Measurements from ENCODE around the gene CD44.

DNA sequence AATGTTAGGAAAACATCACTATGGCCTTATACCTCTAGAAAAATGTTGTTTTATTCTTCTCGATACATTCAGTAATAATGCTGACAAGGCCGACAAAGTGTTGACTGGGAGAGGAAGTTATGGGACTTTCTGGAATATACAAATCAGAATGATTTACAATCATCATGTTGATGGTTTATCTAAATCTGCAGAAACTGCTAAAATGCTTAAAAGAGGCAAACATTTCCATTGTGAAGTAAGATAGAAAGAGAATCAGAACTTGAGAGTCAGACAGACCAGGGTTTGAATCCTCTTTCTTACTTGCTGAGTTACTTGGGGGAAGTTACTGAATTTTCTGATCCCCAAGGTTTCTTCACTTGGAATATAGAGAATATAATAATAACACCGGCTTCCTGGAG is 89.4 kb downstream of the CD44 start:
- TF ChIP-seq GABPA (IDR thresholded peaks at IDR 0.05; ENCODE audit: low read depth) (no peak), CBFB (IDR thresholded peaks at IDR 0.05; ENCODE audit: low read depth) (no peak), RFX5 (IDR thresholded peaks at IDR 0.05; ENCODE audit: low read depth, low read length) (no peak), NFXL1 (IDR thresholded peaks at IDR 0.05; ENCODE audit: borderline replicate concordance) (no peak), SIX5 (IDR thresholded peaks at IDR 0.05; ENCODE audit: low read depth, low read length, severe bottlenecking) (no peak), POLR2AphosphoS5 (IDR thresholded peaks at IDR 0.05; ENCODE audit: low read length) (no peak), FOXM1 (IDR thresholded peaks at IDR 0.05; ENCODE audit: low read depth, low read length) (no peak), POLR2A (IDR thresholded peaks at IDR 0.05; ENCODE audit: low read depth, low read length) (no peak), SP1 (IDR thresholded peaks at IDR 0.05; ENCODE audit: low read depth, low read length) (no peak), TCF7 (IDR thresholded peaks at IDR 0.05; ENCODE audit: borderline replicate concordance) (no peak), CREM (IDR thresholded peaks at IDR 0.05; ENCODE audit: low read depth) (no peak)
- TF ChIP-seq, protein P1, sequence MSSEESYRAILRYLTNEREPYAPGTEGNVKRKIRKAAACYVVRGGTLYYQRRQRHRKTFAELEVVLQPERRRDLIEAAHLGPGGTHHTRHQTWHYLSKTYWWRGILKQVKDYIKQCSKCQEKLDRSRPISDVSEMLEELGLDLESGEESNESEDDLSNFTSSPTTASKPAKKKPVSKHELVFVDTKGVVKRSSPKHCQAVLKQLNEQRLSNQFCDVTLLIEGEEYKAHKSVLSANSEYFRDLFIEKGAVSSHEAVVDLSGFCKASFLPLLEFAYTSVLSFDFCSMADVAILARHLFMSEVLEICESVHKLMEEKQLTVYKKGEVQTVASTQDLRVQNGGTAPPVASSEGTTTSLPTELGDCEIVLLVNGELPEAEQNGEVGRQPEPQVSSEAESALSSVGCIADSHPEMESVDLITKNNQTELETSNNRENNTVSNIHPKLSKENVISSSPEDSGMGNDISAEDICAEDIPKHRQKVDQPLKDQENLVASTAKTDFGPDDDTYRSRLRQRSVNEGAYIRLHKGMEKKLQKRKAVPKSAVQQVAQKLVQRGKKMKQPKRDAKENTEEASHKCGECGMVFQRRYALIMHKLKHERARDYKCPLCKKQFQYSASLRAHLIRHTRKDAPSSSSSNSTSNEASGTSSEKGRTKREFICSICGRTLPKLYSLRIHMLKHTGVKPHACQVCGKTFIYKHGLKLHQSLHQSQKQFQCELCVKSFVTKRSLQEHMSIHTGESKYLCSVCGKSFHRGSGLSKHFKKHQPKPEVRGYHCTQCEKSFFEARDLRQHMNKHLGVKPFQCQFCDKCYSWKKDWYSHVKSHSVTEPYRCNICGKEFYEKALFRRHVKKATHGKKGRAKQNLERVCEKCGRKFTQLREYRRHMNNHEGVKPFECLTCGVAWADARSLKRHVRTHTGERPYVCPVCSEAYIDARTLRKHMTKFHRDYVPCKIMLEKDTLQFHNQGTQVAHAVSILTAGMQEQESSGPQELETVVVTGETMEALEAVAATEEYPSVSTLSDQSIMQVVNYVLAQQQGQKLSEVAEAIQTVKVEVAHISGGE (CRISPR knock-in tag; IDR thresholded peaks at IDR 0.05), result no peak
- TF ChIP-seq, protein P2, sequence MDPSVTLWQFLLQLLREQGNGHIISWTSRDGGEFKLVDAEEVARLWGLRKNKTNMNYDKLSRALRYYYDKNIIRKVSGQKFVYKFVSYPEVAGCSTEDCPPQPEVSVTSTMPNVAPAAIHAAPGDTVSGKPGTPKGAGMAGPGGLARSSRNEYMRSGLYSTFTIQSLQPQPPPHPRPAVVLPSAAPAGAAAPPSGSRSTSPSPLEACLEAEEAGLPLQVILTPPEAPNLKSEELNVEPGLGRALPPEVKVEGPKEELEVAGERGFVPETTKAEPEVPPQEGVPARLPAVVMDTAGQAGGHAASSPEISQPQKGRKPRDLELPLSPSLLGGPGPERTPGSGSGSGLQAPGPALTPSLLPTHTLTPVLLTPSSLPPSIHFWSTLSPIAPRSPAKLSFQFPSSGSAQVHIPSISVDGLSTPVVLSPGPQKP (IDR thresholded peaks at IDR 0.05; ENCODE audit: low read depth, low read length), result no peak
- TF ChIP-seq, protein P3, sequence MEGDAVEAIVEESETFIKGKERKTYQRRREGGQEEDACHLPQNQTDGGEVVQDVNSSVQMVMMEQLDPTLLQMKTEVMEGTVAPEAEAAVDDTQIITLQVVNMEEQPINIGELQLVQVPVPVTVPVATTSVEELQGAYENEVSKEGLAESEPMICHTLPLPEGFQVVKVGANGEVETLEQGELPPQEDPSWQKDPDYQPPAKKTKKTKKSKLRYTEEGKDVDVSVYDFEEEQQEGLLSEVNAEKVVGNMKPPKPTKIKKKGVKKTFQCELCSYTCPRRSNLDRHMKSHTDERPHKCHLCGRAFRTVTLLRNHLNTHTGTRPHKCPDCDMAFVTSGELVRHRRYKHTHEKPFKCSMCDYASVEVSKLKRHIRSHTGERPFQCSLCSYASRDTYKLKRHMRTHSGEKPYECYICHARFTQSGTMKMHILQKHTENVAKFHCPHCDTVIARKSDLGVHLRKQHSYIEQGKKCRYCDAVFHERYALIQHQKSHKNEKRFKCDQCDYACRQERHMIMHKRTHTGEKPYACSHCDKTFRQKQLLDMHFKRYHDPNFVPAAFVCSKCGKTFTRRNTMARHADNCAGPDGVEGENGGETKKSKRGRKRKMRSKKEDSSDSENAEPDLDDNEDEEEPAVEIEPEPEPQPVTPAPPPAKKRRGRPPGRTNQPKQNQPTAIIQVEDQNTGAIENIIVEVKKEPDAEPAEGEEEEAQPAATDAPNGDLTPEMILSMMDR (IDR thresholded peaks at IDR 0.05 in 2 of 3, conservative IDR thresholded peaks at IDR 0.05 in 1 of 3; ENCODE audit: control insufficient read depth in 2 of 3, extremely low read depth in 1 of 3, insufficient read depth in 1 of 3, low read depth in 3 of 3, low read length in 3 of 3), result no peak

All from GM12878 (cell line).